IgD-negative memory B cell (primary cell): ENCODE measurements around the gene FABP7. TPM values are rescaled to one million over a fixed set of nuclear protein-coding genes. Genes with fewer than 3 reads are reported as not detected.
A peak's percentile ranks its signal among the peaks of the same experiment; 100 is the strongest.

ENCODE experiments used
- H3K27ac Mint-ChIP-seq, 3 donors: one replicate each; pipeline ENCODE4 v1.8.0; 2020 to 2022; ENCODE audit warnings: mild to moderate bottlenecking in 3 of 3, mixed read lengths in 3 of 3, moderate library complexity in 1 of 3
- H3K27me3 Mint-ChIP-seq: one replicate; pipeline ENCODE4 v1.8.0; 2021; ENCODE audit warnings: mixed read lengths
- H3K36me3 Mint-ChIP-seq: one replicate; pipeline ENCODE4 v1.8.0; 2020; ENCODE audit warnings: mild to moderate bottlenecking, mixed read lengths
- H3K4me1 Mint-ChIP-seq, 3 donors: one replicate each; pipeline ENCODE4 v1.8.0; 2020 to 2022; ENCODE audit warnings: mixed read lengths in 3 of 3, mild to moderate bottlenecking in 1 of 3
- H3K4me3 Mint-ChIP-seq, 4 donors: one replicate each; pipeline ENCODE4 v1.8.0; 2020 to 2022; ENCODE audit warnings: mild to moderate bottlenecking in 4 of 4, mixed read lengths in 4 of 4, moderate library complexity in 3 of 4
- H3K9me3 Mint-ChIP-seq, 3 donors: one replicate each; pipeline ENCODE4 v1.8.0; 2020 to 2021; ENCODE audit warnings: mixed read lengths in 3 of 3, mild to moderate bottlenecking in 1 of 3
- polyA plus RNA-seq: library from polyadenylated mRNA; unstranded; fragments of 300-500 nt; fragmentation: Illumina TruSeq; gene quantifications from one replicate; pipeline ENCODE4 v1.2.3, GENCODE V29; 2021

FABP7 gene
- polyA plus RNA-seq, 1 donor from 2014 or later, result not detected

GRCh38 chr6:122821095-122821494, 41.6 kb downstream of the FABP7 start:
- Mint-ChIP-seq H3K36me3 (no peaks in the 10 kb centered on the region), H3K27me3 (peaks cover 3% of the 10 kb centered on the region), H3K4me1 (no peaks in the 10 kb centered on the region), H3K9me3 (no peaks in the 10 kb centered on the region), H3K4me3 (no peak overlapping the region), H3K27ac (peak overlapping the region in 1 of 3 donors; percentile 29)

- no peaks in the 10 kb centered on the region for H3K36me3 Mint-ChIP-seq
- no peak overlapping the region for H3K4me3 Mint-ChIP-seq
- H3K27ac Mint-ChIP-seq, result peak overlapping the region in 1 of 3 donors; percentile 33
- peaks cover 0 to 1% (median 1%) of the 10 kb centered on the region in 3 donors for H3K4me1 Mint-ChIP-seq
- peaks cover 3% of the 10 kb centered on the region for H3K27me3 Mint-ChIP-seq
- H3K9me3 Mint-ChIP-seq, result no peaks in the 10 kb centered on the region
These were observed 45.6 kb downstream of the FABP7 start for GRCh38 chr6:122825163-122825562.

DNA sequence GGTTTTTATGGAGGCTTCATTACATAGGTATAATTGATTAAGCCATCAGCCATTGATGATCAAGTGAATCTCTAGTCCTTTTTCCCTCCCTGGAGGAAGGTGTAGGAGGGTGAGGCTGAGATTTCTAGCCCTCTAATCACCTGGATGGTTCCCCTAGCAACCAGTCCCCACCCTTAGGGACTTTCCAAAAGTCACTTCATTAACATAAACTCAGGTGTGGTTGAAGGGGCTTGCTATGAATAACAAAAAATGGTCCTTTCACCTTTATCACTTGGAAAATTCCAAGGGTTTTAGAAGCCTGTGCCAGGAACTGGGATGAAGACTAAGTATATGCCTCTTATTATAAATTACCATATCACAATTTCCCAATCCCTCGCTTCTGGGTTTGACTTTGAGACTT, 49.9 kb downstream of the FABP7 start:
- Mint-ChIP-seq H3K4me1 (peaks cover 0 to 1% (median 1%) of the 10 kb centered on the region in 3 donors), H3K27me3 (peaks cover 2% of the 10 kb centered on the region), H3K4me3 (no peak overlapping the region), H3K9me3 (no peaks in the 10 kb centered on the region), H3K27ac (no peak overlapping the region), H3K36me3 (no peaks in the 10 kb centered on the region)

GRCh38 chr6:122831511-122831910, 52.0 kb downstream of the FABP7 start:
- Mint-ChIP-seq H3K27ac (no peak overlapping the region), H3K4me3 (no peak overlapping the region), H3K4me1 (peaks cover 0 to 1% (median 0%) of the 10 kb centered on the region in 3 donors), H3K27me3 (peaks cover 2% of the 10 kb centered on the region), H3K9me3 (no peaks in the 10 kb centered on the region), H3K36me3 (no peaks in the 10 kb centered on the region)

DNA sequence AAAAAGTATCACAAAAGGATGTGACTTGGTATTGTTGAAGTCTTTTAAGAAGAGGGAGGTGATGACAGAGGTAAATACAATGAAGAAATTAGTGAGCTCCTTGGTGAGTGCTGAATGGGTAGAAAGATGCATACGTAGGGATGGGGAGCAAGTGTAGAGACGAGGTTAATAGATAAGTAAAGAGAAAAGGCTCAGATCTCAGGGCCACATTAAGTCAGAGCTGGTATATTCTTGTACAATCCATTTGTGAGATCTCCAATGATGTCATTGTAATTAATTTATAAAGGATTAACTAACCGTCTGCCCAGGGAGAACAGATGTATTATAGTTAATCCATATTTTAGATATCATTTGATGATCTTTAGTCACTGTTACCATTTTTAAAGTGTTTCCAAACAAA, 52.9 kb downstream of the FABP7 start:
- H3K36me3 Mint-ChIP-seq, result no peaks in the 10 kb centered on the region
- no peak overlapping the region for H3K27ac Mint-ChIP-seq
- peaks cover 0 to 1% (median 0%) of the 10 kb centered on the region in 3 donors for H3K4me1 Mint-ChIP-seq
- no peaks in the 10 kb centered on the region for H3K9me3 Mint-ChIP-seq
- H3K27me3 Mint-ChIP-seq, result peaks cover 2% of the 10 kb centered on the region
- no peak overlapping the region for H3K4me3 Mint-ChIP-seq

- H3K4me1 Mint-ChIP-seq, result peaks cover 0 to 1% (median 0%) of the 10 kb centered on the region in 3 donors
- peaks cover 2% of the 10 kb centered on the region for H3K27me3 Mint-ChIP-seq
- no peaks in the 10 kb centered on the region for H3K9me3 Mint-ChIP-seq
- no peak overlapping the region for H3K4me3 Mint-ChIP-seq
- H3K36me3 Mint-ChIP-seq, result no peaks in the 10 kb centered on the region
- no peak overlapping the region for H3K27ac Mint-ChIP-seq
These were observed 53.5 kb downstream of the FABP7 start for GRCh38 chr6:122833021-122833491.

Other genes with a start within 250 kb of the FABP7 start
- gene PKIB, start 169.3 kb upstream of the FABP7 start, polyA plus RNA-seq, result not detected
- 1.4 TPM for gene SMPDL3A, start 9.5 kb downstream of the FABP7 start, polyA plus RNA-seq
- gene CLVS2, start 216.5 kb downstream of the FABP7 start, polyA plus RNA-seq, result not detected